Mucosa of descending colon (tissue), 3 donors: Measurements from ENCODE around the gene LDLRAD2. TPM values are rescaled to one million over a fixed set of nuclear protein-coding genes. Genes with fewer than 3 reads are reported as not detected.

Source experiments
- ATAC-seq: fragments of 200-7000 bp; cut with Tn5 transposase; one replicate; pipeline ENCODE4 v1.9.1; 2020; ENCODE audit warnings: mild to moderate bottlenecking, moderate library complexity
- DNase-seq, 3 donors: peaks; one replicate each; pipeline ENCODE4 v3.0.0-alpha.2; 2020
- H3K36me3 ChIP-seq: fragments of 200-600 bp; one replicate; pipeline ENCODE4 v1.8.0; 2021; ENCODE audit warnings: low read depth, mild to moderate bottlenecking
- H3K4me1 ChIP-seq: fragments of 200-600 bp; one replicate; pipeline ENCODE4 v1.8.0; 2021; ENCODE audit warnings: low read depth, mild to moderate bottlenecking
- H3K4me3 ChIP-seq: fragments of 200-600 bp; one replicate; pipeline ENCODE4 v1.8.0; 2021; ENCODE audit warnings: mild to moderate bottlenecking
- H3K9me3 ChIP-seq: fragments of 200-600 bp; one replicate; pipeline ENCODE4 v1.8.0; 2021; ENCODE audit warnings: mild to moderate bottlenecking
- intact Hi-C, 2 donors: fragments of 100-400 bp; cut with DNase I in 1 of 2; cut with micrococcal nuclease in 1 of 2; formaldehyde crosslinking; loops; one replicate each; pipeline versions ENCODE4 v1.11.0 to v1.11.1; 2022; cut with DNase I, micrococcal nuclease
- total RNA-seq, 3 donors: library from RNA; stranded (reverse); fragmentation: NEBNext Ultra II Directional in 2 of 3; extraction: Animal tissue kit (Norgen Biotek cat#: 25700) in 2 of 3; gene quantifications; one replicate each; pipeline versions ENCODE4 v1.2.1 to v1.2.4, GENCODE V29; 2021 to 2023
- TF ChIP-seq, protein P1 (sequence below): fragments of 200-600 bp; IDR thresholded peaks from one replicate; pipeline ENCODE4 v1.8.0; 2022; ENCODE audit warnings: antibody characterized with exemption, mild to moderate bottlenecking
- donor health status: DM: no; HTN: no; CAD: no; lungs with moderate emphysema.
- donor health status: DM: no; HTN: no; CAD: no.
- donor health status: DM: no; HTN: yes; CAD: no.

The LDLRAD2 gene
- total RNA-seq, 3 donors from 2014 or later, result 0.09 to 0.27 (median 0.19) TPM

DNA sequence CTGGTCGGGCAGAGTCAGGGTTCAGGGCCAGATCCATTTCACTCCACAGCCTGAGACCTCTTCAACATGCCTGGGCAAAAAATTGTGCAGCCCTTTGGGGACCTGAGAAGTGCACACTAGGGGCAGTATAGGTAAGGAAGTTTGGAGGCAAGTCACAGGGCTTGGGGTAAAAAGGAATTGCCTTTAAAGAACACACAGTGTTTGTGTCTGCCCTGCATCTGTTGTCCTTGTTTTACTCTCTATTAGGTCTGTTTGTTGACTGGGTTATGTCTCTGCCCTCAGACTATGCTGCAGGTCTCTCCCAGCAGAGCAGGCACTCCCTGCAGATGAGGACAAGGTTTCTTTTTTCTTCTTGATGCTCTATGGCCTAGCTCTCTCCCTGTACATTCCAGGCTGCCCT is 22.0 kb downstream of the LDLRAD2 start:
- peaks cover 16% of the 10 kb centered on the region for H3K36me3 ChIP-seq
- DNase-seq, result no peak
- H3K4me1 ChIP-seq, result no peaks in the 10 kb centered on the region
- TF ChIP-seq, protein P1, sequence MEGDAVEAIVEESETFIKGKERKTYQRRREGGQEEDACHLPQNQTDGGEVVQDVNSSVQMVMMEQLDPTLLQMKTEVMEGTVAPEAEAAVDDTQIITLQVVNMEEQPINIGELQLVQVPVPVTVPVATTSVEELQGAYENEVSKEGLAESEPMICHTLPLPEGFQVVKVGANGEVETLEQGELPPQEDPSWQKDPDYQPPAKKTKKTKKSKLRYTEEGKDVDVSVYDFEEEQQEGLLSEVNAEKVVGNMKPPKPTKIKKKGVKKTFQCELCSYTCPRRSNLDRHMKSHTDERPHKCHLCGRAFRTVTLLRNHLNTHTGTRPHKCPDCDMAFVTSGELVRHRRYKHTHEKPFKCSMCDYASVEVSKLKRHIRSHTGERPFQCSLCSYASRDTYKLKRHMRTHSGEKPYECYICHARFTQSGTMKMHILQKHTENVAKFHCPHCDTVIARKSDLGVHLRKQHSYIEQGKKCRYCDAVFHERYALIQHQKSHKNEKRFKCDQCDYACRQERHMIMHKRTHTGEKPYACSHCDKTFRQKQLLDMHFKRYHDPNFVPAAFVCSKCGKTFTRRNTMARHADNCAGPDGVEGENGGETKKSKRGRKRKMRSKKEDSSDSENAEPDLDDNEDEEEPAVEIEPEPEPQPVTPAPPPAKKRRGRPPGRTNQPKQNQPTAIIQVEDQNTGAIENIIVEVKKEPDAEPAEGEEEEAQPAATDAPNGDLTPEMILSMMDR, result no peak
- peaks cover 7% of the 10 kb centered on the region for H3K9me3 ChIP-seq
- no peak overlapping the region for H3K4me3 ChIP-seq
- intact Hi-C loops, result no loop called here
- ATAC-seq, result no peak

DNA sequence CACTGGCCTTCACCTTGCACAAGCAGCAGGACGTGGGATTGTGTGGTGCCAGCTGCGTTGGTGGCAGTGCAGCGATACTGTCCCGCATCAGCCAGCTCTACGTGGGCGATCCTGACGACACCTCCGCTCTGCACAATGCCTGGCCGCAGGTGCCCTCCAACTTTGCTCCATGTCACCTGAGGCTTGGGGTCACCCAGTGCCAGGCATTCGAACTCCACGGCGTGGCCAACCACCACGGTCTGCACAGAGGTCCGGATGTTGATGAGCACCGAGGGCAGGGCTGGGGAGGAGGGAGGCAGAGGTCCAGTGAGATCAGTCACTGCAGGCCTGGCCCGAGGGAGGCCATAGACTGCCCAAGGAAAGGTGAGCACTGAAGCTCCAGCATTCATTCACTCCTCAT is 22.6 kb downstream of the LDLRAD2 start:
- DNase-seq (no peak), ATAC-seq (no peak)
- no peak overlapping the region for H3K4me3 ChIP-seq
- intact Hi-C loops, result no loop called here
- H3K9me3 ChIP-seq, result peaks cover 7% of the 10 kb centered on the region
- H3K36me3 ChIP-seq, result peaks cover 21% of the 10 kb centered on the region
- no peaks in the 10 kb centered on the region for H3K4me1 ChIP-seq
- TF ChIP-seq, protein P1, result no peak

DNA sequence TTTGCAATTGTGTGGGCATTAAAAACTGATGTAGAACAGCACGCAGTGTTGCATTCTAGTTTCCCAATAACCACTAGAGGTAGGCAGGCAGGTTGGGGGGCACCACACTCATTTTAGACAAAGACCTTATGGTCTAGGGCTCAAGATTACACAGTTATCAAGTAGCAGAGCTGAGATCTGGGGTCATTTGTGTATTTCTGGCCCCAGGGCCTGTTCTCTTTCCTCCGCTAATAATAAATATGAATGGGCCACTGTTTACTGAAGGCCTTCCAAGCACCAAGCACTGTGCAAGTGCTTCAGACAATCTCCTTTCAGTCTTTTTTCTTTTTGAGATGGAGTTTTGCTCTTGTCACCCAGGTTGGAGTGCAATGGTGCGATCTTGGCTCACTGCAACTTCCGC is 23.9 kb downstream of the LDLRAD2 start:
- DNase-seq (no peak), ATAC-seq (no peak)
- TF ChIP-seq, protein P1, result no peak
- Histone ChIP-seq H3K36me3 (peaks cover 21% of the 10 kb centered on the region), H3K9me3 (peaks cover 7% of the 10 kb centered on the region), H3K4me1 (no peaks in the 10 kb centered on the region), H3K4me3 (no peak overlapping the region)
- intact Hi-C loops, result no loop called here

DNA sequence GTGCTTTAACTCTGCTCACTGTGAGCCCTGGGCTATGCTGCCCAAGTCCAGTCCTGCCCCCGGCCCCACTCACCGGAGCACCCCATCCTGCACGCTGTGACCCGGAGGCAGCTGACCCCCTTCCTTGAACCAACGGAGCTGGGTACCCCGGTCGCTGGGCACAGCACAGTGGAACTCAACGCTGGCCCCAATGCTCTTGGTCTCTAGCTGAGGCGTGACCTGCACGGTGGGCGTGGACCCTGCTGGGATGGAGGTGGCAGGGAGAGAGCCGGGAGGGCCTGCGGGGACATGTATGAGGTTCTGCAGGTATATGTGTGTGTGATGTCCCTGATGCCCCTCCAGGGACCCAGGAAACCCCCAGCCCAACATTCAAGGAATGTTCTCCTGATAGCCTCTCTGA is 24.7 kb downstream of the LDLRAD2 start:
- intact Hi-C loops, result no loop called here
- no peaks in the 10 kb centered on the region for H3K4me1 ChIP-seq
- H3K9me3 ChIP-seq, result peaks cover 7% of the 10 kb centered on the region
- ATAC-seq (no peak), DNase-seq (no peak)
- TF ChIP-seq, protein P1, result no peak
- no peak overlapping the region for H3K4me3 ChIP-seq
- peaks cover 21% of the 10 kb centered on the region for H3K36me3 ChIP-seq

DNA sequence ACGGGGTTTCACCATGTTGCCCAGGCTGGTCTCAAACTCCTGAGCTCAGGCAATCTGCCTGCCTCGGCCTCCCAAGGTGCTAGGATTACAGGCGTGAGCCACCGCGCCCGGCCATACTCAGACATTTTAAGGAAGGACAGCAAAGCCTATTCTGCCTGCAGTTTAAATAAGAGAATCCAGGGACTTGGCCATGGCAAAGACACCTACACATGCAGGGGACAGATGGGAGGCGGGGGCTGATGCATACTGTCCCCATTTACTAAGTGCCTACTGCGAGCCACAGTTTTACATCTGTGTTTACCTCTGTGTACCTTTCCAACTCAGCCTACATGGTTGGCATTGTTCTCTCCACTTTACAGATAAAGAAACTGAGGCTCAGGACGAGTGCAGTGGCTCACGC is 25.4 kb downstream of the LDLRAD2 start:
- peaks cover 7% of the 10 kb centered on the region for H3K9me3 ChIP-seq
- no peaks in the 10 kb centered on the region for H3K4me1 ChIP-seq
- intact Hi-C loops, result no loop called here
- no peak for DNase-seq
- H3K4me3 ChIP-seq, result no peak overlapping the region
- TF ChIP-seq, protein P1, result no peak
- no peak for ATAC-seq
- peaks cover 21% of the 10 kb centered on the region for H3K36me3 ChIP-seq
